GM13976 (cell line): ENCODE measurements around the gene KLHL26.

Experiments used
- DNase-seq: peaks from one replicate; pipeline ENCODE4 v3.0.0; 2012; ENCODE audit warnings: low spot score
- CTCF ChIP-seq: IDR thresholded peaks from 2 replicates; pipeline ENCODE4 v1.5.1; 2012; ENCODE audit warnings: borderline replicate concordance, mild to moderate bottlenecking; ENCODE audit not compliant: insufficient read depth; ENCODE audit errors: extremely low read depth, missing control alignments, control extremely low read depth
- in situ Hi-C: fragments of 300-500 bp; cut with MboI; formaldehyde crosslinking; loops from one replicate; pipeline ENCODE4 v1.12.0; 2022; ENCODE audit warnings: low sequenced_read_pairs, mixed read lengths, inconsistent platforms; ENCODE audit not compliant: unreplicated experiment

Gene KLHL26

GRCh38 chr19:18607226-18608101 lies 29.4 kb upstream of the KLHL26 start:
- no peak for TF ChIP-seq CTCF
- DNase-seq, result no peak
- in situ Hi-C loops, result no loop called here

GRCh38 chr19:18608102-18608804 lies 28.6 kb upstream of the KLHL26 start:
- no peak for TF ChIP-seq CTCF
- in situ Hi-C loops, result no loop called here
- no peak for DNase-seq

- in situ Hi-C loops, result no loop called here
- no peak for DNase-seq
These were observed 27.8 kb upstream of the KLHL26 start for GRCh38 chr19:18608805-18609716.

GRCh38 chr19:18609717-18610051 lies 27.1 kb upstream of the KLHL26 start:
- TF ChIP-seq CTCF, result no peak
- in situ Hi-C loops, result no loop called here
- DNase-seq, result no peak

More at GRCh38 chr19:18608805-18609716, 27.8 kb upstream of the KLHL26 start:
- no peak for TF ChIP-seq CTCF

- in situ Hi-C loops, result no loop called here
- no peak for DNase-seq
- no peak for TF ChIP-seq CTCF
These were observed 26.6 kb upstream of the KLHL26 start for GRCh38 chr19:18610245-18610555.

- no peak for TF ChIP-seq CTCF
- in situ Hi-C loops, result no loop called here
- no peak for DNase-seq
These were observed 26.1 kb upstream of the KLHL26 start for GRCh38 chr19:18610556-18611326.
